ENCODE results near the gene CDC73.
"Not testable (repeated sequence)": the region's sequence is repeated elsewhere in the genome, so short reads cannot be mapped to it uniquely, and the experiment has no call there.

Gene CDC73

DNA sequence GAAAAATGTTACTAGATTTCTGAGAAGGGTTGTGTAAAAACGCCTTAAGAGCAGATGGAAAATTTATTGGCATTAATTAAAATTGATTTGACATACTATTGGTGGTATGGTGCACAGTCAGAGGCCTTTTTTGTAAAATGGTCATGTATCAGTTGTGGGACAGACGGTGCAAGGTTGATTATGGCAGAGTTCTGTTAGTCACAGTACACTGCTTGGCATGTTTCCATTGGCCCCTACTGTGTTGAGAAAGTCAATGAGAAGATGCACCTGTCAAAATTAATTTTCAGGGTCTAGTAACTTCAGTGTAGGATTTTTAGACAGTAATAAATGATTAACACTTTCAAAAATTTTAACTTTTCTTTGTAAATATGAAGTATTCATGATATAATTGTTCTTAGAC, 60.2 kb downstream of the CDC73 start:
- DNase-seq, result peak; percentile 54

DNA sequence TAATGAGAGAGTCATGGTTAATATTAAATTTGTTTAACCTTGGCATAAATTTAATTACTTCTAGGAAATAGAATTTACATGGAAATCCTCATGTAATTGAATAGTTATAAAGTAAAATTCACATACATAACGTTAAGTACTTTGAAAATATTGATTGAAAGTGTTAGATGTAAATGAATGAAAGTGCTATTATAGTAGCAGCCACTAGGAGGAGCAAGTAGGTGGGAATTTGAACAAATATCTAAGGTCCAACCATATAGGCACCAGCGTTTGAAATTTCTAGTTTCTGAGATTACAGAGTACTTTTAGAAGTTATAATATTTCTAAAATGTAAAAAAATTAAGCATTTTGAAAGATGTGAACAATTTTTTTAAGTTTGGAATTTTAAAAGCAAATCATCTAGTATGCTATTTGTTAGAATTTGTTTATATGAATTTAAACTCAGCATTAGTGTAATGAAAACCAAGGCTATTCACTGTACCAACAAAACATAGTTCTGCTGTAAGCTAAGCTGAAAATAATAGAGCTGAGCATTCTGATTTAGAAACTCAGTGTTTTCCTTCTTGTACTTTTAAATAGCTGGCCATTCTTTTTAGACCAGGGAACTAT, 61.3 kb downstream of the CDC73 start:
- peak; percentile 72 for DNase-seq

DNA sequence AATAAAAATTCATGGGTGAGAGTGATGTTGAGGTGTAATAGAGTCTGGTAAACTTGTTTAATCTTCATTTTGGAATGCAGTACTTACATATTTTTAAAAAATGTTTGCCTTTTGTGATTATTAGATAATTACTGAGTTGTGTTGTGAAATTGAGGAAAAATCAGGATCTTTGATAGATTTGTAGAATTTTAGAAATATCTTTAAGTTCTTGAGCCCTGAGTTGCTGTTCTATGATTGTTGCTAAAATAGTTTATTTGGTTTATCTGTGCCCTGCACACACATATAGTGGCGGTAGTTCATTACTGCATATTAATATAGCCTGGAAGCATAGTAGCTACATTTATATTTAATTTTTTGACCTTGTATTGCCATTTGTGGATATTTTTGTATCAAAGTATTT, 62.9 kb downstream of the CDC73 start:
- no peak for DNase-seq

DNA sequence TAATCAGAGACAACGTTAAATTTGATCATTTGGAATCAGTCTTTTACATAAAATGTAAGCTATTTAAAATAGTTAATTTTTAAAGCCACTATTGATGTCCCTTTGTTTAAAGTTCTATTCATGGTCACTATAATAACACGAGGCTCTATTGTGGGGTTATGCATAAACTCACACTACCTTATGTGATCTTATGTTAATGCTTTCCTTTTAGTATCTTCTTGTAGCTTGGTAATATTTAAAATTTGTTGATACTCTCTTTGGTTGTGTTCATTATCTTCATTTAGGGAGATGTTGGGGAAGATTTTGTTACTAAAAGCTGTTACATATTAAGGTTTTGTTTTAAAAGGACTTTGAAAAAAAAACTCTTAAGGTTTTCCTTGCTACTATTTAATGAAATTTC, 63.4 kb downstream of the CDC73 start:
- DNase-seq, result no peak

DNA sequence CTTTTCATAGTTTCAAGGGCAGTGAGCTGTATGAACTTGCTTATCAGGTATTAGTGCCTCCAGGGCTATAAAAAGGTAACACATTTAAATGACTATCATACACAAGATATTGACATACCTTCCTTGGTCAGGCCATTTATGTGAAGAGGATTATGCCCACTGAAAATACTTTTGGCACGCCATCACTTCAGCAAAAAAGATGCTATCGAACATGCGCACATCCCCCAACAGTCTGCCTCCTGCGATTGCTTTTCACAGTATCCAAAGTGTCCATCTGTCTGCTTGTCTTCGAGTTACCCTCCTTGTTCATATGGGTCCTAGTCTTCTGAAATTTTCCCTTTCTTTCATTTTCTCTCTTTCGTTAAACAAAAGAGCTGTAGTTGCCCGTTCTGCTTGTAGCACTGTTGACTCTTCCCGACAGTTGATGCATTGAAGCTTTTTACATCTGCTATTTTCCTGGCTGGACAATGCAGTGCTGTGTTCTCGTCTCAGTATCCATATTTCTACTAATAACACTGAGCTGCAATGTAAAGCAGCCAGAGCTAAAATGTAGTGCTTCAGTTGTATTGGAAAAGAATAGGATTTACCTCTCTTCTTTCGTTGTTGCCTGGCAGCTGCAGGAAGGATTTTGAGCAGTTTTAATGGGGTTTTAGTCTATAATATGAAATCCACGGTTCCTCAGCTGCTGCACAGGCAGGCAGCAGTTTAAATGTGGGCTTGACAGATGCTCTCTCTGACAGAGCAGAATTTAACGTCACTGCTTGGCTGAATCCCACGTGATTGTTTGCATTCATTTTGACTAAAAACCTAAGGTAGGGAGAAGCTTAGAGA, 64.3 kb downstream of the CDC73 start, which contains the start of gene B3GALT2:
B3GALT2 (minus strand) TSS at position 713 of the 831 bp plus-strand sequence. CDS start 5,051 bp downstream, outside the sequence.
- DNase-seq, result peak; percentile 24

DNA sequence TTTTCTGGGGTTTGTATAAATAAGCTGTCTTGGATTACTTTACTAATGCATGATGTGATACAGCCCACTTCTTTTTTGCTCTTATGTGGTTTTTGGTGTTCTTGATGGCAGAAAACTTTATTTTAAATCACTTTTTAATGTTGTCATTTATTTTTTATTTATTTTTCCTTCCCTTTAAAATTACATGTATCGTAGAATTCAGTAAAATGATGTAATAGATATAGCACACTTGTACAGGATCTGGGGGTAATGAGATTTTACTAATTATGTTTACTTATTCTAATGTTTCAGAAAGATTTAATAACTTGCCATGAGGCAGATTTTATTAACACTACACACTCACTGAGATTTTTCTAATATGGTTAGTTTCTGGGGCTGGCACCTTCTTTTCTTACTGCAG, 65.3 kb downstream of the CDC73 start:
- DNase-seq, result no peak

DNA sequence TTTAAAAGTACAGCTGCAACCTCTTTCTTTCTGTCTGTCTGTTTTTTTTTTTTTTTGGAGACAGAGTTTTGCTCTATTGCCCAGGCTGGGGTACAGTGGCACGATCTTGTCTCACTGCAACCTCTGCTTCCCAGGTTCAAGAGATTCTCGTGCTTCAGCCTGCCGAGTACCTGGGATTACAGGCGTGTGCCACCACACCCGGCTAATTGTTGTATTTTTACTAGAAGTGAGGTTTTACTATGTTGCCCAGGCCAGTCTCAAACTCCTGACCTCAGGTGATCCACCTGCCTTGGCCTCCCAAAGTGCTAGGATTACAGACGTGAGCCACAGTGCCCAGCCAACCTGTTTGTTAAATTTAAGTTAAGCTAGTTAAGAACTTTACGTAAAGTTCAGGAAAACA, 67.1 kb downstream of the CDC73 start:
- DNase-seq, result not testable (repeated sequence)

DNA sequence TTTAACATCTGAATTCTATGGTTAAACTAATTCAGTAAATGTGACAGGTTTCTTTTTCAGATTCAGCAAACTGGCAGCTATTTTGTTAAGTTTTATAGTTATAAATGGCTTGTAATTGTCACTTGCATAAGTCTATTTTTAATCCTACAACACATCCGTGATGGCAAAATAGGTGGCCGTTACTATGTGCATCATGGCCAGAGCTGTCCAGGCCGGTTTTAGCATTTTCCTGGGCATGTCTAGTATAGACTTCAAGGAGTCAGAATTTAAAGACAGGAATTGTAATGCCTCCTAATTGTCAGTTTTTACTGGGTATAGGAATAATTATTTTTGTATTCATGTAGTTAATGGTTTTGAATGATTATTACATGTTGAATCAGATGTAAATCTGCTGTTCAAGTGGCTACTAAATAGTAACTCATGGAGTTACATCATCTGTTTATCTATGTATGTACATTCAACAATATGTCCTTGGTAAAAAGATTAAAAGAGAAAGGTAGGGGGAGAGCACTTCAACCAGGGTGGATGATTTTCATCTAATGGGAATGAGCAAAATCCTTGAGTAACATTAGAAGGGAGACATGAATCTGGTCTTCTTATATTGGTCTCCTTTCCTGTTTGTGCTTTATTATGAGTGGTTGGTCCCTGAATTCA, 67.7 kb downstream of the CDC73 start:
- no peak for DNase-seq

DNA sequence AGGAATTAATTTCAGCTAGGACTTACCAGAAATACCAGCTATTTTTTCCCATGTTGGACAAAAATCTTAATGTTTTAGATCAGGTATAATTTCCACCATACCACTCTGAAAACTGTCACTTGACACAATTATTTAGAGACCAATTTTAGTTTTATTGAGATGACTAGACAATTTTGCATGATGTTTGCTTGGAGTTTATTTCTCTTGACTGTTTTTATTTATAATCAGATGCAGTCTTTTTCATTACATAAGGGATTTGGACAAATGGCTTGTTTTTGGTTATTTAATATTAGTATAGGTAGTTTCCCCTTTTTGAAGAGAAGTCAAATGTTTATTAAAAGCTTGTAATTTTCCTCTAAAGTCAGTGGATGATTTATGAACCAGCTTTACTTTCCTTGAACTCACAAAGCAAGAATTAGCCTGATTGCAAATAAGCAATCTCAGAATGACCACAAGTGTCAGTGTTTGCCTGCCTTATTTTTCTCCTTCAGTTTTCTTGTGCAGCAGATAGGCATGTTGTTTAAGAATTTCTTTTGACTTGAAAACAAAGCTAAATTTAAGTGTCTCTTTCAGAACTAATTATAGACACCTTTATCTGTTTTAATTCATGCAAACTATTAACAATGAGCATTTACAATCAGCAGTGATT, 68.4 kb downstream of the CDC73 start:
- no peak for DNase-seq

DNA sequence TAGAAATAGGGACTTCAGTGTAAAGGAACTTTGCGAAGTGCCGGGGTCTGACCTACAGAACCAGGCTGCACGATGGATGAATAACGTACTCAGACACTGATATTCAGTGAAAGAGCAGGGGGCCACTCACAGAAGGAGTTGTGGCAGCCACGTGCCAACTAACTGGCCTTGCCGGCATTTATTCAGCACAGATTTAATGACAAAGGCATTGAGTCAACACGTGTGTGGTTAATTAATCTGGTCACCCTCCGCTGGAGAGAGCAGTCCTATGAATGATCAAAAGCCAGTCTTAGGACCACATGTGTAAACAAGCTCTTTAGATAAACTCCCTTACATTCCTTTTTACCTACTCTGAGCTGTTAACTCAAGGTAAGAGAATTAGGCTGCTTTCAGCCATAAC, 70.8 kb downstream of the CDC73 start:
- DNase-seq, result no peak

DNA sequence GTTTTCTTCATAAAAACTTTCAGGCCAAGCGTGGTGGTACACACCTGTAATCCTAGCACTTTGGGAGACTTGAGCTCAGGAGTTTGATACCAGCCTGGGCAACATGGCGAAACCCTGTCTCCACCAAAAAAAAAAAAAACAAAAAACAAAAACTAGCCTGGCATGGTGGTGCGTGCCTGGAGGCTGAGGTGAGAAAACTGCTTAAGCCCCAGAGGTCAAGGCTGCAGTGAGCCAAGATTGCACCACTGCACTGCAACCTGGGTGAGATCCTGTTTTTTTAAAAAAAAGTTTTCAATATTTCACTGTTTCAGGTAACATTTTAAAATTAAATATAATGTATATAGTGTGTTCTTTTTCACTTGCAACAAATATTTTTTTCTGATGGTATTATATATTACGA, 78.1 kb downstream of the CDC73 start:
- no peak for DNase-seq

DNA sequence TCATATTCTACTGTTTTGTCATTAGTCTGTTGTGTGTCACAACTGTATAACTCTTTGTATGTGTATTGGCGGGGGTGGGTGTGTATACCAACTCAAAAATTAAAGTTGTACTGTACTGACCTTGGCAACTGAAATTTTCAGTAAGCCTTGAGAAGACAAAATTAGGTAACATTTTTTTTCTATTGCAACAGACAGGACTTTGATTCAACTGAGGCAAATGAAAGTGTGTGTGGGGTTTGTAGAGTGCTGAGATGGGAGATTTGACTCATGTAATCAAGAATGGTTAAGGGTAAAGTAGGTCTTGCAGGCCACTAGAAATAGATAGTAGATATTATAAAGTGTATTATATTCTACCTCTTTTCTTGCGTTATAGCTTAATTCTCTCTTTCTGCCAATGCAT, 79.2 kb downstream of the CDC73 start:
- DNase-seq, result no peak

DNA sequence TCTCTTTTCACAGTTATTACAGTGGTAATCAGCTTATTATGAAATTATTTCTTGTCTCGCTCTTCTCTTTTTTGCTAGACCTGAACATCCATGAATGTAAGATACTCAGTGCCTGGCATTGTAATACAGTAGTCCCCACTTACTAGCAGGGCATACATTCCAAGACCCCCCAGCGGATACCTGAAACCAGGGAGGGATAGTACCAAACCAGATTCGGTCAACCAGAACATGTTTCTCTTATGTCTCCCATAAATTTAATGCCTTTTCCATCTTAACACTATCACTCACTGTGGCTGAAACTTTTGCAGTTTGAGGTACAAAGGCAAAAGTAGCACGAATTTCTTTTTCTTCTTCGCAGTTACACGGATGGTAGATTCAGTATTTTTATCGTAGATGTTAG, 89.2 kb downstream of the CDC73 start:
- no peak for DNase-seq

DNA sequence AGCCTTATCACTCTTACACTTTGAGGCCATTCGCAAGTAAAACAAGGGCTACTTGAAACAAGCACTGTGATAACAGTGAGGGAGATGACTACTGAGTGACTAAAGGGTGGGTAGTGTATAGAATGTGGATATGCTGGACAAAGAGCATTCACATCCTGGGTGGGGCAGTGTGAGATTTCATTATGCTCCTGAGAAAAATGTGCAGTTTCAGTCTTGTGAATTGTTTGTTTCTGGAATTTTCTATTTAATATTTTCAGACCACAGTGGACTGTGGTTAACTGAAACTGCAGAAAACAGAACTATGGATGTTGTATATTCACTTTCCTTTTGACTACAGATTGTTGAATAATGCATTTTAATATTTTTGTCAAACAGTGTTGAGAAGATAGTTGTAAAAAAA, 89.7 kb downstream of the CDC73 start:
- DNase-seq, result no peak

DNA sequence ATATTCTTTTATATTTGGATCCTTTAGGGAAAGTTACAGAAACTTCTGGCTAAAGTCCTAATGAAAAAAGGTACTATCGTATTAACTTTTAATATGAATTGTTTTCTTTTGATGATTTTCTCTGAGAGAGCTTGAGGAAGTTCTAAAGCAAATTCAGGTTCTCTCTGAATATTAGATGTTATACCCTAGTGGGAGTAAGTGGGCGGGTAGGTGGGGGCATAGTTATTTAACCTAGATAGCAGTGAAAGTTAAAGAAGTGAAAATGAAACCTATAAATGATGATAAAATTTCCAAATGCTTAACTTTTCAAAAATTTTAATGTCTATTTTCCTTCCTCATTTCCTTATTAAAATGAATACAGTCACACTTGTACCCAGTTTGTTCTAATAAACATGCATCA, 90.8 kb downstream of the CDC73 start:
- DNase-seq, result no peak

DNA sequence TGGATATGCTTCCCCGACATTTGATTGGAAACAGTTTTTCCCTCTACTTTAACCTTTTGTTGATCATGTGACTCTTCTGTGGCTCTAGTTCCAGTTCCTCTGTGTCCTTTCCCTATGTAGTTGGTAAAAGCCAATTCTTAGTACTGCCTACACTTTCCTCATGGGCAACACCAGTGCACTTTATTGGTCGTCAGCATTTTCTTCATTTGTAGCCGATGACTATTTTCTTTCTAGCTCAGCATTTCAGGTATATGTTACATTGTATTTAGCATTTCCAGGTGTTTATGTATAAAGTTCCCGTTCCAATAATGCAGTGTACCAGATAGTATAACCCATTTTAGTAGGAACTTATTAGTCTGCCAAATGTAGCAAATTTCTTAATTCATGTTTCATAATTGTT, 92.2 kb downstream of the CDC73 start:
- no peak for DNase-seq

DNA sequence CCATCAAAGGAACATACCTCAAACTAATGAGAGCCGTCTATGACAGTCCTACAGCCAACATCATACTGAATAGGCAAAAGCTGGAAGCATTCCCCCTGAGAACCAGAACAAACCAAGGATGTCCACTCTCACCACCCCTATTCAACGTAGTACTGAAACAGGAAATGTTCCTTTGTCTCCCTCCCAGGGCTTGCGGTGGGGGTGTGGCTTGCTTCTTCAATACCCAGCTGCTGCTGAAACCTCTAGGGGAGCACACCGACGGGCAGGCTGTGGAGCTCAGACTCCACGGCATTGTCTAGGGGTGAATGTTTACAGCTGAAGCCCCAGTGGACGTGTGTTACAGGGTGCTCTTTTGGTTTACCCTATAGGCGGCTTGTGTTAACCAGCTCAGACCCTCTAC, 95.1 kb downstream of the CDC73 start:
- DNase-seq, result no peak

DNA sequence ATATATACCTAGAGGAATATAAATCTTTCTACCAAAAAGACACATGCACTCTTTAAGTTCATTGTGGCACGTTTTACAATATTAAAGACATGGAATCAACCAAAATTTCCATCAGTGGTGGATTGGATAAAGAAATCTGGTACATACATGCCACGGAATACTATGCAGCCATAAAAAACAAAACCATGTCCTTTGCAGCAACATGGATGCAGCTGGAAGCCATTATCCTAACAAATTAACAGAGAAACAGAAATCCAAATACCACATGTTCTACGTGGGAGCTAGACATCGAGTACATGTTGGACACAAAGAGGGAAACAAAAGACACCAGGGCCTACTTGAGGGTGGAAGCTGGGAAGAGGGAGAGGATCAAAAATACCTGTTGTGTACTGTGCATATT, 97.6 kb downstream of the CDC73 start:
- no peak for DNase-seq

DNA sequence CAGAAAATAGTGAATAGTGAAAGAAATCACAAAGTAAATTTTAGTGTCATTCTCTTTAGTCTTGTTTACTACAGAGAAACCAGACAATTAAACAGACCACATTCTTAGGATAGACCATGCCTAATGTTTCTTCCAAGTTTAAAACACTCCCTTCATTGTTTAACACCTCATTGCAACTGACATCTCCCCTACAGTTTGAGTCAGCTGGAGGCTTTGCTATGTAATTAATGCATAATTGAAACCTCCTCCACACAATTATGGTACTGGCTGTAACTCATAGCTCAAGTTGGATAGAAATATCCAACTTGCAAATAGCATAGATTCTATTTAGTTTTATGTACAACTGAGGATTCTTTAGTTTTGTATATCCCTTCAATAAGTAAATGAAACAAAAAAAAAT, 99.8 kb downstream of the CDC73 start:
- DNase-seq, result no peak

DNA sequence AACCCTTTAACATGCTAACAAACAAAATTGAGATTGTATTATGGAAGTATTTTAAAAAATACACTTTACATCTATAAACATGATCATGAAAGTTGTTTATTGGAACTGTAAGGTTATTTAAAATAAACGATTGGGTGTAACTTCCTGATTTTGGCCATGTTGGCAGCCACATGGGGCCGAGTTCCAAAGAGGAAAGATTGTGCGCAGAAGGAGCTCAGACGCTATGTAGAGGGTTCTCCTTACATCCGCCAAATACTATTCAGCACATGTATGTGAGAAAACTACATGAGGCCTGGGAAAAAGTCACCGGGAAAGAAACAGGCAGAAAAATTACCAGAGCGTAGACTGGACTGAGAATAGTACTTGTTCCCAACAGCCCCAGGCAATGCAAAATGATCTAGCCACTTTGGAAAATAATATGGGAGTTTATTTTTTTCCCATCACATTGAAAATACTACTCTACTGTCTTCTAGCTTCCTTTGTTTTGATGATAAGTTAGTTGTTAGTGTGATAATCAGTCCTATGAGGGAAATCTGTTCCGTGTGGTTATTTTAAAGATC, 100.3 kb downstream of the CDC73 start:
- no peak for DNase-seq

DNA sequence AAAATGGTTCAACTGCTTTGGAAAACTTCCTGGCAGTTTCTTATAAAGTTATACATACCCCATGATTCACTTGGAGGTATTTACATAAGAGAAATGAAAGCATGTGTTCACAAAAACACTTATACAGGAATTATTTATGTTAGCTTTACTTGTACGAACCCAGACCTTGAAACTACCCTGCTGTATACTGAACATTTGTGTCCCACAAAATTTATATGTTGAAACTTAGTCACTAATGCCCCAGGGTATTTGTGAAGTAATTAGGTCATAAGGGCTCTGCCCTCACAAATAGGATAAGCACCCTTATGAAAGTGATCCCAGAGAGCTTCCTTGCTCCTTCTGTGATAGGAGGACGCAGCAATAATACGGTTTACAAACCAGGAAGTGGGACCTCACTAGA, 107.3 kb downstream of the CDC73 start:
- DNase-seq, result no peak

DNA sequence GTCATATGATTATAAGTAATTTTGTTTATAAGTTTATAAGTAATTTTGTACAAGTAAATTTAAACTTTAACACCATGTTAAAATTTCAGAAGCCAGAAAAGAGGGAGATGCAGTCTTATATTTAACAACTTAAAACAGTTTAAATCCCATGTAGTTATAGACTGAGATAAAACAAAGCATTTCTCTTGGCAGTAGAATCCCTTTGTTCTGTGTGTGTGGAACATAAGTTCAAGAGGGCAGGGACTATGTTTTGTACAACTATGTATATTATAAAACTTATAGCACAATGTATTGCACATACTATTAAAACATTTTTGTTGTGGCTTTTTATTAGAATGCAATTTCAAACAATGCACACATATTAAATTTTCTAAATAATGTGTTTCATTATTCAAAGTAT, 109.3 kb downstream of the CDC73 start:
- DNase-seq, result not testable (repeated sequence)

DNA sequence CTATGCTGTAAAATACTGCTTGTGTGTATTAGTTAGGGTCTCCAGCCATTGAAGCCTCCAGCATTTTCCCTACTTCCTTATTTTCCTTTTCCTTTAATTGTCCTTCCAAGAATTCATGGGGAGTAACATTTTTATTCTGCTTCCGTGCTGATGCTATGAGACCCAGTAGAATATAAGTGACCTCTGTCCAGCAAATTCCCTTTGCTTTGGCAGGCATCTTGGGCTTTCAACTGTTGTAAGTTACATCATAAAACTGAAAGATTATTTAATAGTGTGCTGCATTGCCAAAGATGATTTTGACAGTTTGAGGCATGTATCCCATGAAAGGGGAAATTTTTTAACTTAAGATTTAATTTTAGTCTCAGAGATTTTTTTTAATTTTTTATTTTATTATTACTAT, 112.7 kb downstream of the CDC73 start:
- DNase-seq, result no peak

Measured in hematopoietic multipotent progenitor cell treated with erythropoietin and hydrocortisone succinate and interleukin-3 and kit ligand, for 8 days (in vitro differentiated cells).